HUES6 (cell line): ENCODE data around the gene TNIP1.

Experiments
- H3K27ac ChIP-seq: 2 replicates; pipeline ENCODE4 v1.7.0; 2013; ENCODE audit warnings: low read depth, mild to moderate bottlenecking, low read length, inconsistent platforms
- H3K27me3 ChIP-seq: 2 replicates; pipeline ENCODE4 v1.6.1; 2013; ENCODE audit warnings: low read length; ENCODE audit not compliant: control insufficient read depth, insufficient read depth
- H3K36me3 ChIP-seq: 2 replicates; pipeline ENCODE4 v1.6.1; 2013; ENCODE audit warnings: low read length; ENCODE audit not compliant: control insufficient read depth, insufficient read depth
- H3K4me1 ChIP-seq: 2 replicates; pipeline ENCODE4 v1.6.1; 2013; ENCODE audit warnings: low read length; ENCODE audit not compliant: control insufficient read depth, insufficient read depth
- H3K4me3 ChIP-seq: 2 replicates; pipeline ENCODE4 v1.5.1; 2013; ENCODE audit warnings: low read depth, low read length
- H3K9ac ChIP-seq: one replicate; pipeline ENCODE4 v1.6.1; 2013; ENCODE audit warnings: mild to moderate bottlenecking, low read length
- H3K9me3 ChIP-seq: 2 replicates; pipeline ENCODE4 v1.6.1; 2013; ENCODE audit warnings: low read depth, low read length; ENCODE audit not compliant: control insufficient read depth, insufficient read depth

TNIP1 gene

GRCh38 chr5:151037561-151038411, 43.0 kb downstream of the TNIP1 start:
- Histone ChIP-seq H3K27ac (no peak overlapping the region), H3K36me3 (peaks cover 66% of the 10 kb centered on the region), H3K4me3 (no peak overlapping the region), H3K27me3 (no peaks in the 10 kb centered on the region), H3K4me1 (no peaks in the 10 kb centered on the region), H3K9me3 (no peaks in the 10 kb centered on the region), H3K9ac (no peak overlapping the region)

DNA sequence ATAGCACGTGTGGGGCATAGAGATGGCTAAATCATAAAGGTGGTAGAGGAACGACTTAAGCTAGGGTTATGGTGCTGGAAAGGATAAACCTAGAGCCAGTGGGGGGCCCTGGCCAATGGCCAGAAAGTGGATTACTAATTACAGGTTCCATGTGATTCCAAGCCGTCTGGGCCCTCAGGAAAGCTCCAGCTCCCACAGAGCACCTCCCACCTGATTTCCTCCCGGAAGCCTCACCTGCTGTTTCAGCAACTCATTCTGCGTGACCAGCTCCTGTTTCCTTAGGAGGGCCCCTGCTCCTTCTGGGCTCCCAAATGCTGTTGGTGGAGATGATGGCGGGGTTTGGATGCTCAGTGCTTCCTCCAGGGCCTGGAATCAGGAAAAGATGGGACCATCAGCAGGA, 44.3 kb downstream of the TNIP1 start:
- H3K36me3 ChIP-seq = peaks cover 60% of the 10 kb centered on the region

DNA sequence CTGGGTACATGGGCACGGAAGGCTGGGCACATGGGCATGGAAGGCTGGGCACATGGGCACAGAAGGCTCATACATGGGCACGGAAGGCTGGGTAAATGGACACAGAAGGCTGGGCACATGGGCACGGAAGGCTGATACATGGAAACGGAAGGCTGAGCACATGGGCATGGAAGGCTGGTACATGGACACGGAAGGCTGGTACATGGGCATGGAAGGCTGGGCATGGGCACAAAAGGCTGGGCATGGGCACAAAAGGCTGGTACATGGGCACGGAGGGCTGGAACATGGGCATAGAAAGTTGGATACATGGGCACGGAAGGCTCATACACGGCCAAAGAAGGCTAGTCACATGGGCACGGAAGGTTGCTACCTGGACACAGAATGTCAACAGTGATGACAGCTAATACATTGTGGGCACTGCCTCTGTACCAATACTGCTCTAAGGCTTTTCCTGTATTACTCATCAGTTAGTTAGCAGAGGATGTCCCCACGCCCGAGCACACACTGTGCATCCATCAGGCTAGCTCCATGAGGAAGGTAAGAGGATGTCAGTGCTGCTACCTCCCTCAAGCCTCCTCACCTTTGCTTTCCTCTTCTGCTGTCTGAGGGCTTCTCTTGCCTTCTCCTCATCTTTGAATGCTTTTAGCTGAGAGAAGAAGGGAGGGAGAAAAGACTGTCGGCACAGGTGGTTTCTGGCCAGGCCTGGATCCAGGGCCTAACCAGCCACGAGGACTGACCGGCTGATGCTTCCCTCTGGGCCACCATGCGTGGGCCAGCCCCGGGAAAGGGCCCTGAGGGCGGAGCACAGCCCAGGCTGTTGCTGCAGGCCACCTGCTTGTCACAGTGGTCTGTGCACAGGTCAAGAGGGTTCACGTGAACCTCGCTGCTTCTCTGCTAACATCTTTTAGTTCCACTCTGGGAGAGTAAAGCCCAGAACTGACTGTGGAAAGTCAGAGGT, 46.1 kb downstream of the TNIP1 start:
- Histone ChIP-seq H3K4me3 (no peak overlapping the region), H3K27me3 (no peaks in the 10 kb centered on the region), H3K9ac (no peak overlapping the region), H3K9me3 (no peaks in the 10 kb centered on the region), H3K27ac (no peak overlapping the region), H3K4me1 (no peaks in the 10 kb centered on the region), H3K36me3 (peaks cover 58% of the 10 kb centered on the region)

More for the DNA sequence above, 44.3 kb downstream of the TNIP1 start:
- Histone ChIP-seq H3K27ac (no peak overlapping the region), H3K9ac (no peak overlapping the region), H3K4me1 (no peaks in the 10 kb centered on the region), H3K9me3 (no peaks in the 10 kb centered on the region), H3K27me3 (no peaks in the 10 kb centered on the region), H3K4me3 (no peak overlapping the region)

GRCh38 chr5:151033217-151033934, 47.5 kb downstream of the TNIP1 start:
- peaks cover 55% of the 10 kb centered on the region for H3K36me3 ChIP-seq
- H3K4me1 ChIP-seq = no peaks in the 10 kb centered on the region
- no peaks in the 10 kb centered on the region for H3K27me3 ChIP-seq
- no peak overlapping the region for H3K4me3 ChIP-seq
- no peaks in the 10 kb centered on the region for H3K9me3 ChIP-seq
- no peak overlapping the region for H3K9ac ChIP-seq
- H3K27ac ChIP-seq = no peak overlapping the region

DNA sequence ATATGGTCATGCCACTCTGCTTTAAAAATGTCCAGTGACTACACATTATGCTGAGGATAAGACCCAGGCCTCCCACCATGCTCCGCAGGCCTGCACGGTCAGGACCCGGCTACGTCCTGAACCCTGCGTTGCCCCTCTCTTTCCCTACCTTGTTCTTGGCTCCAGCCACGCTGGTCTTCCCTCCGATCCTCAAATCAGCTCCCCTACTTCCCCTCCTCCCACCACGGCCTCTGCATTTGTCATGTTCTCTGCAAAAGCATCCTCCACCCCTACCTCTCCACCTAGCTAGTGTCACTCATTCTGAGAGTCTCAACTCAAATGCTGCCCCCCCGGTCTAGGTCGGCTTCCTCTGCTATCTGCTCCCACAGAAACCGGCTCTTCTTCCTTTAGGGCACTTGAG, 49.3 kb downstream of the TNIP1 start:
- H3K9me3 ChIP-seq = no peaks in the 10 kb centered on the region
- H3K27ac ChIP-seq = no peak overlapping the region
- peaks cover 65% of the 10 kb centered on the region for H3K36me3 ChIP-seq

GRCh38 chr5:151030379-151030778, 50.5 kb downstream of the TNIP1 start:
- H3K36me3 ChIP-seq = peaks cover 58% of the 10 kb centered on the region
- H3K9me3 ChIP-seq = no peaks in the 10 kb centered on the region
- H3K4me1 ChIP-seq = no peaks in the 10 kb centered on the region
- H3K27ac ChIP-seq = no peak overlapping the region
- no peaks in the 10 kb centered on the region for H3K27me3 ChIP-seq
- no peak overlapping the region for H3K9ac ChIP-seq
- no peak overlapping the region for H3K4me3 ChIP-seq

More for the DNA sequence above, 49.3 kb downstream of the TNIP1 start:
- H3K27me3 ChIP-seq = no peaks in the 10 kb centered on the region
- H3K4me1 ChIP-seq = no peaks in the 10 kb centered on the region
- H3K9ac ChIP-seq = no peak overlapping the region
- no peak overlapping the region for H3K4me3 ChIP-seq

GRCh38 chr5:151030056-151030336, 50.8 kb downstream of the TNIP1 start:
- H3K36me3 ChIP-seq = peaks cover 55% of the 10 kb centered on the region

DNA sequence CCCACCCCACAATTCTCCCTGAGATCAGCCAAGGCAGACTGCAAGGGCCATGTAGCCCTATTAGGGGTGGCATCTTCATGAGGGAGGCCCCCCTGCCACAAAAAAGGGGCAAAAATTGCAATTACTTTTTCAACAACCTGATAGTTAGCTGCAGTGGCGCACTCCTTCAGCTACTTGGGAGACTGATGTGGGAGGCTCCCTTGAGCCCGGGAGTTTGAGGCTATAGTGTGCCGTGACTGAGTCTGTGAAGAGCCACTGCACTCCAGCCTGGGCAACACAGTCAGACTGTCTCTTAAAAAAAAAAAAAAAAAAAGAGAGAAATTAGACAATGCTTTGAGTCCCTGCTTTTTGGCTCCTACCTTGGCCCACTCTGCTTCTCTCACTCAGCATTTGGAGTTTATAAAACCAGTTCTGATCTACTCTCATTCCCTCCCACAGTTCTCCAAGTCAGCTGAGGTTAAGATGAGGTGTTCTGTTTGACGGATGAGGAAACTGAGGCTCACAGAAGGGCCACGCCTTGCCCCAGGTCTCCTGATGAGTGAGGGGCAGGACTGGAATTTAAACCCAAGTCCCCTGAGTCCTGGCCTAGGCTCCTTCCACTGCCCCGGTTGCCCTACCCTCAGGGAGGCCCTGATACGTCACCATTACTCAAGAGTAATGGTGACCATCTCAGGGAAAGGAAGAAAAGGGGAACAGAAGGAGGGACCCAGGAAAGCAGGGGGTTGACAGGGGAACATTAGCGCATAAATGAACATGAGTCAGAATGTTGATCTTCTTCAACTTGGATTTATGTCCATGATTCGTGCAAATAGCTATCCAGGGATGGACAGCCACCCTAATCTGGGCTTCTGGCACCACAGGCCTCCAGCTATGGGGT, 51.4 kb downstream of the TNIP1 start:
- Histone ChIP-seq H3K9me3 (no peaks in the 10 kb centered on the region), H3K27me3 (no peaks in the 10 kb centered on the region), H3K4me3 (no peak overlapping the region), H3K4me1 (no peaks in the 10 kb centered on the region), H3K36me3 (peaks cover 49% of the 10 kb centered on the region), H3K27ac (no peak overlapping the region), H3K9ac (no peak overlapping the region)

More at GRCh38 chr5:151030056-151030336, 50.8 kb downstream of the TNIP1 start:
- no peaks in the 10 kb centered on the region for H3K27me3 ChIP-seq
- H3K4me3 ChIP-seq = no peak overlapping the region
- no peak overlapping the region for H3K27ac ChIP-seq
- no peak overlapping the region for H3K9ac ChIP-seq
- no peaks in the 10 kb centered on the region for H3K4me1 ChIP-seq
- H3K9me3 ChIP-seq = no peaks in the 10 kb centered on the region

DNA sequence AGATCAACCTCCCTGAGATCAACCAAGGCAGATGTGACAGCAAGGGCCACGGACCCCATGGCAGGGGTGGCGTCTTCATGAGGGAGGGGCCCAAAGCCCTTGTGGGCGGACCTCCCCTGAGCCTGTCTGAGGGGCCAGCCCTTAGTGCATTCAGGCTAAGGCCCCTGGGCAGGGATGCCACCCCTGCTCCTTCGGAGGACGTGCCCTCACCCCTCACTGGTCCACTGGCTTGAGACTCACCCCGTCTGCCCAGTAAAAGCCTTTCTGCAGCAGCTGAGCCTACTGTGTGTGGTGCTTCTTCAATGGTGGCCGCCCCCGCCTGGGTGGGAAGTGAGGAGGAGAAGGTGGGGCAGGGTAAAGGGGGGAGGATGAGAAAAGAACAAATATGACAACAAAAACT, 52.1 kb downstream of the TNIP1 start:
- no peak overlapping the region for H3K27ac ChIP-seq
- H3K9ac ChIP-seq = no peak overlapping the region
- H3K9me3 ChIP-seq = no peaks in the 10 kb centered on the region
- H3K4me3 ChIP-seq = no peak overlapping the region
- peaks cover 42% of the 10 kb centered on the region for H3K36me3 ChIP-seq
- no peaks in the 10 kb centered on the region for H3K27me3 ChIP-seq
- no peaks in the 10 kb centered on the region for H3K4me1 ChIP-seq

DNA sequence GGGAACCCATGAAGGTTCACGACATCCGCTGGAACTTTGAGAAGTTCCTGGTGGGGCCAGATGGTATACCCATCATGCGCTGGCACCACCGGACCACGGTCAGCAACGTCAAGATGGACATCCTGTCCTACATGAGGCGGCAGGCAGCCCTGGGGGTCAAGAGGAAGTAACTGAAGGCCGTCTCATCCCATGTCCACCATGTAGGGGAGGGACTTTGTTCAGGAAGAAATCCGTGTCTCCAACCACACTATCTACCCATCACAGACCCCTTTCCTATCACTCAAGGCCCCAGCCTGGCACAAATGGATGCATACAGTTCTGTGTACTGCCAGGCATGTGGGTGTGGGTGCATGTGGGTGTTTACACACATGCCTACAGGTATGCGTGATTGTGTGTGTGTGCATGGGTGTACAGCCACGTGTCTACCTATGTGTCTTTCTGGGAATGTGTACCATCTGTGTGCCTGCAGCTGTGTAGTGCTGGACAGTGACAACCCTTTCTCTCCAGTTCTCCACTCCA, 52.8 kb downstream of the TNIP1 start:
- Histone ChIP-seq H3K9me3 (no peaks in the 10 kb centered on the region), H3K27me3 (no peaks in the 10 kb centered on the region), H3K27ac (no peak overlapping the region), H3K9ac (no peak overlapping the region), H3K36me3 (peaks cover 39% of the 10 kb centered on the region), H3K4me1 (no peaks in the 10 kb centered on the region), H3K4me3 (no peak overlapping the region)
